GM10248 (cell line): ENCODE results near the gene PIGBOS1.
"Not testable (repeated sequence)": the region's sequence is repeated elsewhere in the genome, so short reads cannot be mapped to it uniquely, and the experiment has no call there.

Source experiments
- CTCF ChIA-PET: fragments of 300-600 bp; sonication (Branson Sonifier 250); formaldehyde crosslinking; extraction: SDS; loops from one replicate; lab custom pipeline; 2021; ENCODE audit warnings: antibody characterized with exemption; lab: Yijun Ruan, JAX
- POLR2A ChIA-PET: fragments of 350-650 bp; sonication (Branson Sonifier 250); formaldehyde crosslinking; extraction: SDS; loops from one replicate; lab custom pipeline; 2020; ENCODE audit warnings: antibody characterized with exemption; lab: Yijun Ruan, JAX
- DNase-seq: peaks from one replicate; pipeline ENCODE4 v3.0.0; 2012; ENCODE audit errors: extremely low spot score
- TF ChIP-seq, protein P1 (sequence below): IDR thresholded peaks from 2 replicates; pipeline ENCODE4 v1.5.1; 2012; ENCODE audit warnings: mild to moderate bottlenecking, low read depth; ENCODE audit errors: extremely low read depth, missing control alignments, control extremely low read depth

PIGBOS1 gene

DNA sequence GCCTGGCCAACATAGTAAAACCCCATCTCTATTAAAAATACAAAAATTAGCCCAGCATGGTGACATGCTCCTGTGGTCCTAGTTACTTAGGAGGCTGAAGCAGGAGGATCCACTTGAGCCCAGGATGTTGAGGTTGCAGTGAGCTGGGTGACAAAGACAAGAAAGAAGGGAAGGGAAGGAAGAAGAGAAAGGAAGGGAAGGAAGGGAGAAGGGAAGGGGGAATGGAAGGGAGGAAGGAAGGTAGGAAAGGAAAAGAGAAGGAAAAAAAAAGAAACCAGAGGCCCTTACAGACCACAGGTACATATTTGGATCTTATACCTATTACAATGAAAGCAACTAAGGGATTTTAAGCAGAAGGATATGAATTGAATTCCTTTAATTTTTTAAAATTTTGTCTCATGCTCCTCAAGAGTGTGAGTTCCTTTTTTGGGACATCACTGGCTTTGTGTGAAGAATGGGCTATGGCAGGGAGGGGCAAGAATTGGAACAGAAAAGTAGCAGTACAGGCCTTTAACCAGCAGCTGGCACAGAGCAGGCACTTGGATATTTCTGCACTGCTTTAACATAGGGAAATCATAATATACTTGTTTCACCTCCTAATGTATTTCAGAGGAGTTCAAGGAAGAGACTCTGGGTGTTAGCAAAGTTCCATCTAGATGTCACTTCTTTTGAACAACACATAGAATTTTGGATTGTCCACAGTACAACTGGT, 37.2 kb downstream of the PIGBOS1 start:
- ChIA-PET POLR2A (interaction anchor here (0.6 kb wide), 1 partner anchor 123 kb away, joined by 3 read pairs; no protein-coding TSS in a partner anchor), CTCF (interaction anchor here (0.8 to 2.8 kb wide), 7 partner anchors 9 to 84 kb away, joined by 3 to 10 read pairs (median 3); no protein-coding TSS in a partner anchor)
- no peak for DNase-seq
- TF ChIP-seq, protein P1, sequence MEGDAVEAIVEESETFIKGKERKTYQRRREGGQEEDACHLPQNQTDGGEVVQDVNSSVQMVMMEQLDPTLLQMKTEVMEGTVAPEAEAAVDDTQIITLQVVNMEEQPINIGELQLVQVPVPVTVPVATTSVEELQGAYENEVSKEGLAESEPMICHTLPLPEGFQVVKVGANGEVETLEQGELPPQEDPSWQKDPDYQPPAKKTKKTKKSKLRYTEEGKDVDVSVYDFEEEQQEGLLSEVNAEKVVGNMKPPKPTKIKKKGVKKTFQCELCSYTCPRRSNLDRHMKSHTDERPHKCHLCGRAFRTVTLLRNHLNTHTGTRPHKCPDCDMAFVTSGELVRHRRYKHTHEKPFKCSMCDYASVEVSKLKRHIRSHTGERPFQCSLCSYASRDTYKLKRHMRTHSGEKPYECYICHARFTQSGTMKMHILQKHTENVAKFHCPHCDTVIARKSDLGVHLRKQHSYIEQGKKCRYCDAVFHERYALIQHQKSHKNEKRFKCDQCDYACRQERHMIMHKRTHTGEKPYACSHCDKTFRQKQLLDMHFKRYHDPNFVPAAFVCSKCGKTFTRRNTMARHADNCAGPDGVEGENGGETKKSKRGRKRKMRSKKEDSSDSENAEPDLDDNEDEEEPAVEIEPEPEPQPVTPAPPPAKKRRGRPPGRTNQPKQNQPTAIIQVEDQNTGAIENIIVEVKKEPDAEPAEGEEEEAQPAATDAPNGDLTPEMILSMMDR, result no peak

DNA sequence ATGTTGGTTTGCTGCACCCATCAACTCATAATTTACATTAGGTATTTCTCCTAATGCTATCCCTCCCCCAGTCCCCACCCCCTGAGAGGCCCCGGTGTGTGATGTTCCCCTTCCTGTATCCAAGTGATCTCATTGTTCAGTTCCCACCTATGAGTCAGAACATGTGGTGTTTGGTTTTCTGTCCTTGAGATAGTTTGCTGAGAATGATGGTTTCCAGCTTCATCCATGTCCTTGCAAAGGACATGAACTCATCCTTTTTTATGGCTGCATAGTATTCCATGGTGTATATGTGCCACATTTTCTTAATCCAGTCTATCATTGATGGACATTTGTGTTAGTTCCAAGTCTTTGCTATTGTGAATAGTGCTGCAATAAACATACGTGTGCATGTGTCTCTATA, 38.3 kb downstream of the PIGBOS1 start:
- POLR2A ChIA-PET, DNase-seq: not testable (repeated sequence)
- CTCF ChIA-PET, result interaction anchor here (0.6 to 2.8 kb wide), 5 partner anchors 10 to 83 kb away, joined by 3 to 10 read pairs (median 3); no protein-coding TSS in a partner anchor

DNA sequence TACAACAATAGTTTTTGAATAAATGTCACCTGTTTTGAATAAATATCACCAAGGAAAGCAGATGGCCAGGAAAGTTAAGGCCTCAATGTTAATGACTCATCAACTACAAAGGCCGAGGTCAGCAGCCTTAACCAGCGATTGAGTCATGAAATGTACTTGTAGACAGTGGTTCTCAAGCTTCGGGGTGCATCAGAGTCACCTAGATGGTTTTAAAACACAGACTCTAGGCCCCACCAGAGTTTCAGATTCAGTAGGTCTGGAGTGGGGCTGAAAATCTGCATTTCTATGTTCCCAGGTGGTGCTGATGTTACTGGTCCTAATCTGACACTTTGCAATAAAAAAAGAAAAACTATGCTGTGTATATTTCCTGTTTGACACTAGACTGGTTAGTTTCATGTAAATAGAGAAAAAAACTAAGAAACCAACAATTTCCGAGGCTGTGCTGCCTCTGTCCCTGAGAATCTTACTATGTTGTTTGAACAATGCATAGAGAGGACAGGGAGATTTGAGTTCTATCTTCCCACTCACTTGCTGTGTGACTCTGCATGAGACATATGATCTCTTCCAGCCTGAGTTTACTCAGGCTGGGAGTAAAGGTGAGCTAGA, 39.1 kb downstream of the PIGBOS1 start:
- ChIA-PET POLR2A (interaction anchor here (1.0 kb wide), 1 partner anchor 62 kb away, joined by 3 read pairs; no protein-coding TSS in a partner anchor), CTCF (interaction anchor here (1.2 to 2.8 kb wide), 3 partner anchors 12 to 63 kb away, joined by 3 to 9 read pairs (median 3); no protein-coding TSS in a partner anchor)

DNA sequence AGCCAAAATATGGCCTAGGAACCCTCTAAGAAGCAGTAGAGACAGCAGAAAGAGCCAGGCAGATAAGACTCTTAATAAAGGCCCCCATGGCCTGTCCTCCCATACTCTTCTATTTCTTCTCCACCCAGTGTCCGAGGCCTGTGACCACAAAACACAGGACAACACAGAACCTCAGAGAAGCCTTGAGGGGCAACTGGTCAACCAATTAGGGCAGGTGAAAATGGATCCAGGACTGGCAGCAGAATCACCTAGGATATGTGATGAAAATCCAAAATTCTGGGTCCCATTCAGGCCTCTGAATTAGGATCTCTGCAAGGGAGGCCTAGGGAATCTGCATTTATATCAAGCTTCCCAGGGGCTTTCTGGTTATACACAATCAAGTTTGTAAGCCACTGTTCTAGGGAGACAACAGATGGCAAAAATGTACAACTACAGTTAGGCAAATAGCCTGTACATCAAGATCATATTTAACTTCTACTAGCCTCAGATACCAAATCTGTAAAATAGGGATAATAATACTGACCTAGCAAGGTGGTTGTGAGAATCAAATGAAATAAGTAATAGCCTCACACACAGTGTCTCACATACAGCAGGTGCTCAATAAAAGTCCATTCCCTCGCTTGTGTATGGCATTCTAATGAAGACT, 39.7 kb downstream of the PIGBOS1 start:
- DNase-seq, result no peak
- ChIA-PET CTCF (interaction anchor here (1.2 to 1.5 kb wide), 3 partner anchors 16 to 62 kb away, joined by 3 read pairs; no protein-coding TSS in a partner anchor), POLR2A (interaction anchor here (1.0 kb wide), 1 partner anchor 61 kb away, joined by 3 read pairs; no protein-coding TSS in a partner anchor)
- TF ChIP-seq, protein P1, result no peak

More for the DNA sequence above, 39.1 kb downstream of the PIGBOS1 start:
- DNase-seq, result peak; percentile 52
- TF ChIP-seq, protein P1, result no peak

DNA sequence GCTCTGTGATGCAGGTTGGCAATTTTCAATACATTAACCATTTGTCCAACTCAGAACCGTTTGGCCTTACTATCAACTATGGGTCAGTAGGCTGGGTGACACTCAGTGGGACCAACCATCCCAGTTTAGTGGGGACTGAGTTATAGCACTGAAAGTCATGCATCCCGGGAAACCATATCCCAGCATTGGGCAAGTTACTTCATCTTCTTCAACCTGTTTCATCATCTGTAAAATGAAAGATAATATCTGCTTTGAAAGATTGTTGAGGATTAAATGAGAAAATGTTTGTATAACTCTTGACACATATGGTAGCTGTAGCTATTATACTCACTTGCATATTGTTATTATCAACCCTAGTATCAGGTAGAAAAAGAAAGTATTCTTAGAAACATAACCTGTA, 41.2 kb downstream of the PIGBOS1 start:
- no peak for DNase-seq
- TF ChIP-seq, protein P1, result no peak
- CTCF ChIA-PET, result interaction anchor here (0.7 to 3.0 kb wide), 6 partner anchors 11 to 61 kb away, joined by 3 to 7 read pairs (median 4); no protein-coding TSS in a partner anchor
- POLR2A ChIA-PET, result interaction anchor here (0.7 kb wide), 1 partner anchor 33 kb away, joined by 4 read pairs; no protein-coding TSS in a partner anchor

DNA sequence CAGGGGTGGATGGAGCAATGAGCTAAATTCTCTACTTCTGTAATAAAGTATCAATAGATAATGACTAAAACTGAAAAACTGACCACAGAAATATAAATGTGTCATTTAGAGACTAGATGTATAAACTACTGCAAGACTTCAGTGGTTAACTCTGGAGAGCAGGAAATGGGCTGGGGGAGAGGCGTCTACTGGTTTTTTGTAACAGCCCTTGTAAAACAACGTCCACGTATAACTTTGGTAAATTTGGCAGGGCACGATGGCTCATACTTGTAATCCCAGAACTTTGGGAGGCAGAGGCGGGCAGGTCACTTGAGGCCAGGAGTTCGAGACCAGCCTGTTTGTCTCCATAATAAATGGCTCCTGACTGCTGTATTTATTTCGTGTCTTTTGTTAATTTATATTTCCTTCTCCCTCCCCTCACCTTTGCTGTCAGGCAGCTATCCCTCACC, 41.8 kb downstream of the PIGBOS1 start:
- TF ChIP-seq, protein P1, result no peak
- ChIA-PET CTCF (interaction anchor here (0.9 to 3.0 kb wide), 7 partner anchors 9 to 60 kb away, joined by 3 to 7 read pairs (median 4); no protein-coding TSS in a partner anchor), POLR2A (interaction anchor here (1.4 kb wide), 1 partner anchor 10 kb away, joined by 9 read pairs; no protein-coding TSS in a partner anchor)
- DNase-seq, result peak; percentile 65
